Measurements from ENCODE around the gene PTGES2.

PTGES2 gene

GRCh38 chr9:128153060-128153946 lies 25.8 kb upstream of the PTGES2 start:
- DNase-seq (ENCODE audit: low read depth), result no peak

GRCh38 chr9:128152133-128153059 lies 24.9 kb upstream of the PTGES2 start:
- no peak for DNase-seq (ENCODE audit: low read depth)

- DNase-seq (ENCODE audit: low read depth), result no peak
These were observed 24.0 kb upstream of the PTGES2 start for GRCh38 chr9:128151309-128152132.

GRCh38 chr9:128150594-128151308 lies 23.2 kb upstream of the PTGES2 start:
- DNase-seq (ENCODE audit: low read depth), result peak; percentile 70

- peak; percentile 85 for DNase-seq (ENCODE audit: low read depth)
These were observed 22.5 kb upstream of the PTGES2 start for GRCh38 chr9:128149951-128150593.

GRCh38 chr9:128149001-128149701 lies 21.6 kb upstream of the PTGES2 start, which contains the start of gene LCN2:
TSS of gene LCN2 (plus strand) at chr9:128149453. CDS start at chr9:128149526, 73 bp downstream.
- no peak for DNase-seq (ENCODE audit: low read depth)

- DNase-seq (ENCODE audit: low read depth), result no peak
These were observed 21.0 kb upstream of the PTGES2 start for GRCh38 chr9:128148509-128149000.

- no peak for DNase-seq (ENCODE audit: low read depth)
These were observed 19.1 kb upstream of the PTGES2 start for GRCh38 chr9:128146591-128147120.

- no peak for DNase-seq (ENCODE audit: low read depth)
These were observed 18.4 kb upstream of the PTGES2 start for GRCh38 chr9:128145951-128146351.

GRCh38 chr9:128145536-128145935 lies 18.0 kb upstream of the PTGES2 start:
- no peak for DNase-seq (ENCODE audit: low read depth)

- no peak for DNase-seq (ENCODE audit: low read depth)
These were observed 17.0 kb upstream of the PTGES2 start for GRCh38 chr9:128144239-128145181.

- peak; percentile 79 for DNase-seq (ENCODE audit: low read depth)
These were observed 16.2 kb upstream of the PTGES2 start for GRCh38 chr9:128143525-128144238.

GRCh38 chr9:128142596-128142995 lies 15.1 kb upstream of the PTGES2 start:
- DNase-seq (ENCODE audit: low read depth), result no peak

- DNase-seq (ENCODE audit: low read depth), result peak; percentile 81
These were observed 14.5 kb upstream of the PTGES2 start for GRCh38 chr9:128142061-128142460.

GRCh38 chr9:128141604-128142003 lies 14.1 kb upstream of the PTGES2 start:
- no peak for DNase-seq (ENCODE audit: low read depth)

- DNase-seq (ENCODE audit: low read depth), result no peak
These were observed 12.1 kb upstream of the PTGES2 start for GRCh38 chr9:128139621-128140020.

- DNase-seq (ENCODE audit: low read depth), result no peak
These were observed 10.5 kb upstream of the PTGES2 start for GRCh38 chr9:128138001-128138400.
